ENCODE data around the gene ERMN. TPM values are rescaled to one million over a fixed set of nuclear protein-coding genes. Genes with fewer than 3 reads are reported as not detected.

The ERMN gene
- total and polyA plus RNA-seq, 2 of the 13 experiments (the other 11 are each of a cell fraction or from before 2014, with no cell fraction given), result not detected

GRCh38 chr2:157367704-157368103 lies 42.1 kb upstream of the ERMN start:
- ATAC-seq, result no peak
- no TSS peak for BruUV-seq (replicated peaks)
- DNase-seq (ENCODE audit: low spot score), result no peak
- Histone ChIP-seq H3K4me2 (ENCODE audit: low read depth, low read length) (no peak overlapping the region), H4K20me1 (ENCODE audit: insufficient read depth, low read length) (no peaks in the 10 kb centered on the region), H3K9me3 (ENCODE audit: low read length) (peaks cover 7% of the 10 kb centered on the region; the same call in 1 of the 2 replicates), H3K36me3 (replicated peaks in 1 of 2; ENCODE audit: control insufficient read depth in 1 of 2, insufficient read depth in 2 of 2, low read length in 2 of 2) (no peaks in the 10 kb centered on the region), H3K27ac (ENCODE audit: extremely low read length, insufficient read depth, low read length) (no peak overlapping the region), H3K79me2 (ENCODE audit: insufficient read depth, low read length) (no peaks in the 10 kb centered on the region), H3K27me3 (ENCODE audit: control insufficient read depth in 1 of 2, insufficient read depth in 2 of 2, low read length in 2 of 2) (no peaks in the 10 kb centered on the region), H3K4me3 (replicated peaks in 1 of 3; ENCODE audit: insufficient read depth in 1 of 3, low read depth in 2 of 3, low read length in 3 of 3) (no peak overlapping the region), H2AFZ (ENCODE audit: low read length) (no peak overlapping the region), H3K4me1 (ENCODE audit: insufficient read depth, low read length) (0 out of 2 replicates have a peak, but pooled peaks cover 11% of the 10 kb centered on the region), H3K9ac (ENCODE audit: insufficient read depth, low read depth, low read length) (no peak overlapping the region)
- no peak for FAIRE-seq
- POLR2A ChIA-PET, result no interaction called here
- CTCF ChIA-PET (ENCODE audit: low intra/inter-chr PET ratio, low total read pairs), result no interaction called here
- 0% methylated on average over 1 of the region's 1 CpG for whole genome bisulfite sequencing (ENCODE audit: low lambda C conversion rate)
- TF ChIP-seq LCORL (IDR thresholded peaks at IDR 0.05) (no peak), LCORL (CRISPR knock-in tag; IDR thresholded peaks at IDR 0.05) (no peak), JUND (CRISPR knock-in tag; IDR thresholded peaks at IDR 0.05) (no peak), ZFP91 (CRISPR knock-in tag; IDR thresholded peaks at IDR 0.05; ENCODE audit: borderline replicate concordance) (no peak), MNT (IDR thresholded peaks at IDR 0.05) (no peak), ARHGAP35 (CRISPR knock-in tag; IDR thresholded peaks at IDR 0.05; ENCODE audit: borderline replicate concordance) (no peak), STAT5B (CRISPR knock-in tag; IDR thresholded peaks at IDR 0.05) (no peak), PHF21A (CRISPR knock-in tag; IDR thresholded peaks at IDR 0.05) (no peak), ZNF792 (CRISPR knock-in tag; IDR thresholded peaks at IDR 0.05) (no peak), ZNF780A (CRISPR knock-in tag; IDR thresholded peaks at IDR 0.05) (no peak), ZNF644 (CRISPR knock-in tag; IDR thresholded peaks at IDR 0.05; ENCODE audit: low read depth) (no peak), ZNF292 (CRISPR knock-in tag; IDR thresholded peaks at IDR 0.05; ENCODE audit: borderline replicate concordance, low read depth) (no peak)
- intact Hi-C loops (cut with micrococcal nuclease; ENCODE audit: unreplicated experiment) (no loop called here), in situ Hi-C loops (cut with HindIII; ENCODE audit: extremely low pct_ligation_motif_present, low pct_unique_long_range_greater_than_20kb) (no loop called here)
